GM18868 (cell line): ENCODE results near the gene ABI1.
A peak's percentile ranks its signal among the peaks of the same experiment; 100 is the strongest.

Experiments
- ATAC-seq: cut with Tn5 transposase; IDR thresholded peaks from one replicate; pipeline ENCODE4 v1.9.1; 2021; ENCODE audit warnings: mild to moderate bottlenecking, moderate library complexity; ENCODE audit not compliant: unreplicated experiment

The ABI1 gene

GRCh38 chr10:26776258-26776657 lies 84.5 kb downstream of the ABI1 start:
- ATAC-seq = no peak

GRCh38 chr10:26773633-26774032 lies 87.1 kb downstream of the ABI1 start:
- ATAC-seq = no peak

- no peak for ATAC-seq
Observed at GRCh38 chr10:26770069-26770468, 90.7 kb downstream of the ABI1 start.

GRCh38 chr10:26765549-26765948 lies 95.2 kb downstream of the ABI1 start:
- no peak for ATAC-seq

GRCh38 chr10:26759008-26759407 lies 101.8 kb downstream of the ABI1 start:
- no peak for ATAC-seq

GRCh38 chr10:26755443-26755903 lies 105.3 kb downstream of the ABI1 start:
- ATAC-seq = peak; percentile 95

- ATAC-seq = no peak
Observed at GRCh38 chr10:26746061-26746460, 114.7 kb downstream of the ABI1 start.

GRCh38 chr10:26743841-26744240 lies 116.9 kb downstream of the ABI1 start:
- no peak for ATAC-seq

- no peak for ATAC-seq
Observed at GRCh38 chr10:26743091-26743490, 117.7 kb downstream of the ABI1 start.

GRCh38 chr10:26741368-26741767 lies 119.4 kb downstream of the ABI1 start:
- no peak for ATAC-seq

- ATAC-seq = peak; percentile 33
Observed at GRCh38 chr10:26739071-26739631, 121.6 kb downstream of the ABI1 start.

GRCh38 chr10:26738301-26738911 lies 122.4 kb downstream of the ABI1 start:
- no peak for ATAC-seq

GRCh38 chr10:26737730-26738129 lies 123.0 kb downstream of the ABI1 start:
- ATAC-seq = peak; percentile 88

GRCh38 chr10:26735435-26735834 lies 125.3 kb downstream of the ABI1 start:
- no peak for ATAC-seq

GRCh38 chr10:26733750-26734568 lies 126.8 kb downstream of the ABI1 start:
- no peak for ATAC-seq

GRCh38 chr10:26730552-26730951 lies 130.2 kb downstream of the ABI1 start:
- ATAC-seq = no peak

- no peak for ATAC-seq
Observed at GRCh38 chr10:26729395-26729794, 131.4 kb downstream of the ABI1 start.

GRCh38 chr10:26728957-26729356 lies 131.8 kb downstream of the ABI1 start:
- ATAC-seq = no peak

- ATAC-seq = no peak
Observed at GRCh38 chr10:26727005-26727404, 133.8 kb downstream of the ABI1 start.

- ATAC-seq = peak; percentile 54
Observed at GRCh38 chr10:26725837-26726727, 134.7 kb downstream of the ABI1 start.

- no peak for ATAC-seq
Observed at GRCh38 chr10:26723016-26723415, 137.7 kb downstream of the ABI1 start.
